ENCODE results near the gene SFMBT1.

- TF ChIP-seq POLR2A (IDR thresholded peaks at IDR 0.05; ENCODE audit: borderline replicate concordance, extremely low read depth, insufficient read depth, insufficient read length) (no peak), FOSL1 (IDR thresholded peaks at IDR 0.05; ENCODE audit: low read depth) (no peak), CTCF (IDR thresholded peaks at IDR 0.05 in 2 of 3, conservative IDR thresholded peaks at IDR 0.05 in 1 of 3; ENCODE audit: borderline replicate concordance in 1 of 3, insufficient read depth in 1 of 3, low read depth in 2 of 3, low read length in 2 of 3) (no peak), ZNF274 (IDR thresholded peaks at IDR 0.05; ENCODE audit: low read depth, low read length) (no peak)
These were observed 172.3 kb downstream of the SFMBT1 start for GRCh38 chr3:52873433-52874159.
